ENCODE data around the gene GAMT.
A peak's percentile ranks its signal among the peaks of the same experiment; 100 is the strongest.

The GAMT gene

DNA sequence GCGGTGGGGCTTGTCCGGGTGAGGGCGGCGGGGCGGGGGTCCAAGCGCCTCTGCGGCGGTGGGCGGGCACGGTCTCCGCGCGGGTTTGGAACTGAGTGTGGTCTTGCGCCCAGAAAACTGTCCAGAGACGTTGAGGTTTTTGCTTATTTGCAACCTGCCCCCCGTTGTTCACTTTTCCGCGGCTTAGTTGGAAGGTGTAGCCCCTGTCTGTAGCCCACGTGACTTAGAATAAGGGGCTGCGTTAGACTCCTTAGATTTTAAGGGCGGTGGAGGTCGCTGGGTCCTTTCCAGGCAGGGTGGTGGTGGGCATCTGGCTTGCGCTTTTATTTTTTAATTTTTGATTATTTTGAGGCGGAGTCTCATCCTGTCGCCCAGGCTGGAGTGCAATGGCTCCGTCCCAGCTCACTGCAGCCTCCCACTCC, 37.6 kb upstream of the GAMT start:
- CTCF ChIA-PET: interaction anchor here (0.6 to 1.6 kb wide), 2 partner anchors 16 to 160 kb away, joined by 3 to 4 read pairs; no protein-coding TSS in a partner anchor
- TF ChIP-seq CTCF (IDR thresholded peaks at IDR 0.05; ENCODE audit: insufficient read depth, low read length, missing control alignments): no peak
- peak overlapping the region; percentile 89 for H3K4me3 ChIP-seq (ENCODE audit: low read depth, low read length)
- DNase-seq (ENCODE audit: low read depth, low spot score): no peak
- POLR2A ChIA-PET: interaction anchor here (0.7 kb wide), 1 partner anchor 22 kb away, joined by 3 read pairs; no protein-coding TSS in a partner anchor

DNA sequence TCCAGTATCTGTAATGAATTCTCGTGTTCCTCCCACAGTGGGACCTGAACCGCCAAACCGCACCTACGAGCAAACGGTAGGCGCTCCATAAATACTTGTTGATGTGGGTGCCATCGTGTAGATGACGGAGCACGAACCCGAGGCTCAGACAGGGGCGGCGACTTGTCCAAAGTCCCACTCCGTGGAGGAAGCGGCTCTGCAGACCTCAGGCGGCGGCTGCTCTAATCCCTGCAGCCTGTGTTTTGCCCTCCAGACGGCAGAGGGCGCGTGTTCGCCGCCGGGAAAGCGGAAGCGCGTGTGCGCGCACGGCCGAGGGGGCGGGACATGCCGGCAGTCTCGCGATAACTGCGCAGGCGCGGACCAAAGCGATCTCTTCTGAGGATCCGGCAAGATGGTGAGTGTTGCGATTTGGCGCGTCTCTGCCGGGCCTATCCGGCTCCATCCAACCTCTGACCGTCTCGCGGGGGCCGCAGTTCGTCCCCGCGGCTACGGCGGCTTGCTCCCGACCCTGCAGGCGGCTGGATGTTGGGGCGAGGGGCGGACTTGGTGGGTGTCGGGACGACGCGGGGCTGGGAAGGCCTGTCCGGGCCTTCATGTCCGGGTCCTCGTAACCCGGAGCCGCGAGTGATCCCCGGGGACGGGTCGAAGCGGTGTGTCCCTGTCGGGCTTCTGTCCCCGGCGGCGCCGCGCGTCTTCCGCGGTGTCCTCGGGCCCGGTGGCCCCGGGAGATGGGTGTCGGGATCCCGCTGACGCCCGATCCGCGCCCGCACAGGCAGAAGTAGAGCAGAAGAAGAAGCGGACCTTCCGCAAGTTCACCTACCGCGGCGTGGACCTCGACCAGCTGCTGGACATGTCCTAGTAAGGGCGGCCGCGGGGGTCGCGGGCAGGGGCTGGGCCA, 36.9 kb upstream of the GAMT start, which contains the start of gene RPS15:
TSS of gene RPS15 (plus strand) at position 362 of the 898 bp plus-strand sequence. CDS start at position 392, 30 bp downstream.
- TF ChIP-seq CTCF (IDR thresholded peaks at IDR 0.05; ENCODE audit: insufficient read depth, low read length, missing control alignments): peak; percentile 98
- CTCF ChIA-PET: interaction anchor here (0.8 to 2.1 kb wide), 13 partner anchors 9 to 194 kb away, joined by 3 to 10 read pairs (median 5); no protein-coding TSS in a partner anchor
- peak; percentile 61 for DNase-seq (ENCODE audit: low read depth, low spot score)
- POLR2A ChIA-PET: interaction anchor here (0.7 kb wide), 1 partner anchor 21 kb away, joined by 3 read pairs; no protein-coding TSS in a partner anchor
- H3K4me3 ChIP-seq (ENCODE audit: low read depth, low read length): peak within 1 kb of the TSS; percentile 89

GRCh38 chr19:1437609-1438008, 36.3 kb upstream of the GAMT start:
- DNase-seq (ENCODE audit: low read depth, low spot score): no peak
- H3K4me3 ChIP-seq (ENCODE audit: low read depth, low read length): no peak overlapping the region
- POLR2A ChIA-PET: no interaction called here
- CTCF ChIA-PET: interaction anchor here (0.8 to 2.1 kb wide), 18 partner anchors 9 to 194 kb away, joined by 3 to 10 read pairs (median 4); no protein-coding TSS in a partner anchor
- TF ChIP-seq CTCF (IDR thresholded peaks at IDR 0.05; ENCODE audit: insufficient read depth, low read length, missing control alignments): no peak

GRCh38 chr19:1435378-1435989, 34.1 kb upstream of the GAMT start:
- CTCF ChIA-PET: interaction anchor here (1.3 kb wide), 1 partner anchor 10 kb away, joined by 3 read pairs; no protein-coding TSS in a partner anchor
- TF ChIP-seq CTCF (IDR thresholded peaks at IDR 0.05; ENCODE audit: insufficient read depth, low read length, missing control alignments): no peak
- H3K4me3 ChIP-seq (ENCODE audit: low read depth, low read length): no peak overlapping the region
- POLR2A ChIA-PET: no interaction called here
- no peak for DNase-seq (ENCODE audit: low read depth, low spot score)

DNA sequence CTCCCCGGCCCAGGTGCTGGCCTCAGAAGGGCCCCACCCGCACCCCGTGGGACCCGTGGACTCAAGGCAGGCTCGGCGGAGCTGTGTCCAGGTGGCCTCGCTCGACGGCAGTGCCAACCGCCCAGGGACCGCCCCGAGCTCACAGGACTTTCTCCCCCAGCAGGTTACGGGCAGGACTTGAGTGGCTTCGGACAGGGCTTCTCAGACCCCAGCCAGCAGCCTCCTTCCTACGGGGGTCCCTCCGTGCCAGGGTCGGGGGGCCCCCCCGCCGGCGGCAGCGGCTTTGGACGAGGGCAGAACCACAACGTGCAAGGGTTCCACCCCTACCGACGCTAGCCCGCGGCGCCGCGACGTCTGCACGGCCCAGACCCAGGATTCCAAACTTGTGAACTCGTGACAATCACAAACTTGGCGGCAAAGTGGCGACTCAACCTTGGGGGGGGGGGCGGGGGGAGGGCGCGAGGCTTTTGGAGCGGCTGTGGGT, 33.3 kb upstream of the GAMT start:
- no peak for DNase-seq (ENCODE audit: low read depth, low spot score)
- TF ChIP-seq CTCF (IDR thresholded peaks at IDR 0.05; ENCODE audit: insufficient read depth, low read length, missing control alignments): no peak
- ChIA-PET CTCF (interaction anchor here (0.8 to 1.3 kb wide), 3 partner anchors 9 to 80 kb away, joined by 3 read pairs; no protein-coding TSS in a partner anchor), POLR2A (no interaction called here)
- no peak overlapping the region for H3K4me3 ChIP-seq (ENCODE audit: low read depth, low read length)

All from AG04449 (cell line).